HepG2 (cell line): ENCODE results near the gene SLC12A5. TPM values are rescaled to one million over a fixed set of nuclear protein-coding genes. Genes with fewer than 3 reads are reported as not detected.

Experiments
- AKAP8 ChIP-seq: sonication (generic); formaldehyde crosslinking; IDR thresholded peaks from 2 replicates; pipeline ENCODE4 v1.5.1; 2020; ENCODE audit warnings: mild to moderate bottlenecking, missing genetic modification reagents
- ARNT2 ChIP-seq: sonication (generic); formaldehyde crosslinking; IDR thresholded peaks from 2 replicates; pipeline ENCODE4 v1.8.0; 2022; ENCODE audit warnings: mild to moderate bottlenecking, low read depth, missing genetic modification reagents, moderate library complexity
- FOXO1 ChIP-seq: sonication (generic); formaldehyde crosslinking; IDR thresholded peaks from 2 replicates; pipeline ENCODE4 v1.4.0; 2020; ENCODE audit warnings: missing genetic modification reagents
- HMG20A ChIP-seq: IDR thresholded peaks from 2 replicates; pipeline ENCODE4 v1.6.1; 2016; ENCODE audit warnings: borderline replicate concordance
- HOXA7 ChIP-seq: sonication (generic); formaldehyde crosslinking; IDR thresholded peaks from 2 replicates; pipeline ENCODE4 v1.8.1; 2022; ENCODE audit warnings: mild to moderate bottlenecking, missing genetic modification reagents, moderate library complexity
- IKZF4 ChIP-seq: sonication (generic); formaldehyde crosslinking; IDR thresholded peaks from 2 replicates; pipeline ENCODE4 v1.5.1; 2020; ENCODE audit warnings: borderline replicate concordance, mild to moderate bottlenecking, low read depth, missing genetic modification reagents; ENCODE audit errors: not compliant biosample characterization
- JUN ChIP-seq: sonication (generic); formaldehyde crosslinking; IDR thresholded peaks from 2 replicates; pipeline ENCODE4 v1.4.0; 2020; ENCODE audit warnings: mild to moderate bottlenecking, missing genetic modification reagents
- MZF1 ChIP-seq: sonication (generic); formaldehyde crosslinking; IDR thresholded peaks from 2 replicates; pipeline ENCODE4 v1.8.1; 2023; ENCODE audit warnings: mild to moderate bottlenecking, missing genetic modification reagents, borderline replicate concordance
- RCOR2 ChIP-seq: IDR thresholded peaks from 2 replicates; pipeline ENCODE4 v1.6.1; 2016; ENCODE audit warnings: missing biosample characterization, missing genetic modification reagents
- REPIN1 ChIP-seq: sonication (generic); formaldehyde crosslinking; IDR thresholded peaks from 2 replicates; pipeline ENCODE4 v1.8.0; 2022; ENCODE audit warnings: missing genetic modification reagents, low read depth, mild to moderate bottlenecking, borderline replicate concordance
- SCMH1 ChIP-seq: sonication (generic); formaldehyde crosslinking; IDR thresholded peaks from 2 replicates; pipeline ENCODE4 v1.9.0; 2021; ENCODE audit warnings: missing genetic modification reagents, mild to moderate bottlenecking, borderline replicate concordance
- ZBTB3 ChIP-seq: sonication (generic); formaldehyde crosslinking; IDR thresholded peaks from 2 replicates; pipeline ENCODE4 v1.4.0; 2020; ENCODE audit warnings: low read depth, mild to moderate bottlenecking, moderate library complexity, missing genetic modification reagents, borderline replicate concordance
- ZBTB8A ChIP-seq: sonication (generic); formaldehyde crosslinking; IDR thresholded peaks from 2 replicates; pipeline ENCODE4 v1.4.0; 2020; ENCODE audit warnings: mild to moderate bottlenecking, low read depth, missing genetic modification reagents, borderline replicate concordance
- ZNF253 ChIP-seq: sonication (generic); formaldehyde crosslinking; IDR thresholded peaks from 2 replicates; pipeline ENCODE4 v1.8.0; 2022; ENCODE audit warnings: mild to moderate bottlenecking, missing genetic modification reagents, borderline replicate concordance
- ZNF382 ChIP-seq: sonication (generic); formaldehyde crosslinking; IDR thresholded peaks from 2 replicates; pipeline ENCODE4 v1.5.0; 2020; ENCODE audit warnings: missing genetic modification reagents, mild to moderate bottlenecking, borderline replicate concordance
- ZNF441 ChIP-seq: sonication (generic); formaldehyde crosslinking; IDR thresholded peaks from 2 replicates; pipeline ENCODE4 v1.7.0; 2021; ENCODE audit warnings: missing genetic modification reagents, borderline replicate concordance
- ZNF616 ChIP-seq: sonication (generic); formaldehyde crosslinking; IDR thresholded peaks from 2 replicates; pipeline ENCODE4 v1.5.0; 2020; ENCODE audit warnings: low read depth, mild to moderate bottlenecking, missing genetic modification reagents
- polyA plus RNA-seq, 8 experiments: library from polyadenylated mRNA; depleted of rRNA in 3 of 8; stranded (reverse) in 7 of 8; unstranded in 1 of 8; fragments of >200 nt; fragmentation: Illumina TruSeq in 4 of 8; extraction: Trizol in 4 of 8; gene quantifications; 2 replicates each; pipeline versions ENCODE4 v1.2.1 to v1.2.3, GENCODE V29; 2011 to 2016; ENCODE audit warnings: low read depth in 4 of 8, missing spikeins in 1 of 8, mixed read lengths in 1 of 8; ENCODE audit not compliant: insufficient read depth in 1 of 8
- total RNA-seq, 5 experiments: library from RNA; depleted of rRNA; stranded (reverse); fragments of >200 nt; fragmentation: Illumina TruSeq; extraction: Trizol; gene quantifications; 2 replicates each; pipeline ENCODE4 v1.2.3, GENCODE V29; 2016; ENCODE audit warnings: low read depth in 1 of 5
- TF ChIP-seq, protein P1 (sequence below): sonication (generic); formaldehyde crosslinking; conservative IDR thresholded peaks from 2 replicates; pipeline ENCODE4 v1.8.0; 2022; ENCODE audit warnings: low read depth, missing genetic modification reagents
- TF ChIP-seq, protein P2 (sequence below): sonication (generic); formaldehyde crosslinking; IDR thresholded peaks from 2 replicates; pipeline ENCODE4 v1.5.0; 2020; ENCODE audit warnings: mild to moderate bottlenecking, missing genetic modification reagents, borderline replicate concordance
- TF ChIP-seq, protein P3 (sequence below): sonication (generic); formaldehyde crosslinking; IDR thresholded peaks from 2 replicates; pipeline ENCODE4 v1.5.0; 2020; ENCODE audit warnings: mild to moderate bottlenecking, missing genetic modification reagents

The SLC12A5 gene
- total and polyA plus RNA-seq, 2 of the 13 experiments (the other 11 are each of a cell fraction or from before 2014, with no cell fraction given): 4.3 to 5.4 TPM

DNA sequence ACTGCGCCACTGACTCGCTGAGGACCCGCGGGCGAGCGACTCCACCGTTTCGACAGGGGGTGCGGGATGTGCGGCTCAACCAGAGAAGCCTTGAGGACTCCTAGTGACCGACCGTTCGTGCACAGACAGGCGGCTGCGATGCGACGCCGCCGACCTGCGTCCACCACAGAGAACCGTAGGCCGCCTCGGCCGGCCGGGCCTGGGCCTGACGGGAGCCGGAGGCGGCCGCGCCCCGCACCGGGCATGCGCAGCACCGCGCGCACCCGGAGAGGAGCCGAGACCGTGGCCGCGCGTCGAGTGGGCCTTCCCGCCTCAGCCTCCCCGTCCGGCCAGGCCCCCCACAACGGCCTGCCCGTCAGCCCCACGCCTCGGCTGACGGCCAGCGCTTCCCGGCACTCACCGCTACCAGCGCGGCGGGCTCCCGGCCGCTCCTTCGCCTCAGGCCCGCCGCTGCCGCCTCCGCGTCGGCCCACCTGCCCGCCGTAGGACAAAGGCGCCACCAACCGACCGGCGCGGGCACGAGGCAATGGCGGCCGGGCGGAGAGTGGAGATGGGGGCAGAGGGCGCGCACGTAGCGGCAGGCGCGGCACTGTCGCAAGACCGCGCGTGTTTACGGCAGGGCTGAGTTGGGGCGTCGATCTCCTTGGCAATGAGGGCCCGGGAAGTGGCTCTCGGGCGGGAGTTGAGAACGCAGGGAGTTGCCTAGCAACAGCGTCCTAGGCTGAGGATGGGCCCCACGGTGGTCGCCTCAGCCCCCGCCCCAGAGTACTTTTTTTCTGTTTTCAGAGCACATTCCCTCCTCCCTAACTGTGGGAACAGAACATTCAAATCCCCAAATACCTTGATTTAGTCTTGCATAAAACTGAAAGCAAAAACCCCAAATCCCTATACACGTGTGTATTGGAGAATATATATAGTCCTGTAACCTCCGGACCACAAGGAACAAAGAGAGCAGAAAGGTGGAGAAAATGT, 60.7 kb downstream of the SLC12A5 start, which contains the start of gene NCOA5 (continued):
- TF ChIP-seq FOXO1 (CRISPR knock-in tag) (peak; percentile 98), ZBTB3 (peak; percentile 75; the same call in 1 of the 2 replicates), ZNF253 (CRISPR knock-in tag) (peak; percentile 94; the same call in 1 of the 2 replicates), REPIN1 (peak; percentile 99), HMG20A (CRISPR knock-in tag) (no peak), ZNF382 (CRISPR knock-in tag) (no peak), MZF1 (CRISPR knock-in tag) (peak; percentile 10; the same call in 1 of the 2 replicates), ZBTB8A (CRISPR knock-in tag) (no peak), ZNF616 (peak; percentile 95), JUN (no peak; the same call in 1 of the 2 replicates), SCMH1 (no peak), ARNT2 (CRISPR knock-in tag) (peak; percentile 98), AKAP8 (peak; percentile 86), IKZF4 (CRISPR knock-in tag) (peak; percentile 99), HOXA7 (CRISPR knock-in tag) (no peak), ZNF441 (CRISPR knock-in tag) (peak; percentile 88), RCOR2 (CRISPR knock-in tag) (no peak)
- TF ChIP-seq, protein P1, sequence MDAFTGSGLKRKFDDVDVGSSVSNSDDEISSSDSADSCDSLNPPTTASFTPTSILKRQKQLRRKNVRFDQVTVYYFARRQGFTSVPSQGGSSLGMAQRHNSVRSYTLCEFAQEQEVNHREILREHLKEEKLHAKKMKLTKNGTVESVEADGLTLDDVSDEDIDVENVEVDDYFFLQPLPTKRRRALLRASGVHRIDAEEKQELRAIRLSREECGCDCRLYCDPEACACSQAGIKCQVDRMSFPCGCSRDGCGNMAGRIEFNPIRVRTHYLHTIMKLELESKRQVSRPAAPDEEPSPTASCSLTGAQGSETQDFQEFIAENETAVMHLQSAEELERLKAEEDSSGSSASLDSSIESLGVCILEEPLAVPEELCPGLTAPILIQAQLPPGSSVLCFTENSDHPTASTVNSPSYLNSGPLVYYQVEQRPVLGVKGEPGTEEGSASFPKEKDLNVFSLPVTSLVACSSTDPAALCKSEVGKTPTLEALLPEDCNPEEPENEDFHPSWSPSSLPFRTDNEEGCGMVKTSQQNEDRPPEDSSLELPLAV (CRISPR knock-in tag): 0 out of 2 replicates have a peak, but pooled peaks have one; percentile 11
- TF ChIP-seq, protein P2, sequence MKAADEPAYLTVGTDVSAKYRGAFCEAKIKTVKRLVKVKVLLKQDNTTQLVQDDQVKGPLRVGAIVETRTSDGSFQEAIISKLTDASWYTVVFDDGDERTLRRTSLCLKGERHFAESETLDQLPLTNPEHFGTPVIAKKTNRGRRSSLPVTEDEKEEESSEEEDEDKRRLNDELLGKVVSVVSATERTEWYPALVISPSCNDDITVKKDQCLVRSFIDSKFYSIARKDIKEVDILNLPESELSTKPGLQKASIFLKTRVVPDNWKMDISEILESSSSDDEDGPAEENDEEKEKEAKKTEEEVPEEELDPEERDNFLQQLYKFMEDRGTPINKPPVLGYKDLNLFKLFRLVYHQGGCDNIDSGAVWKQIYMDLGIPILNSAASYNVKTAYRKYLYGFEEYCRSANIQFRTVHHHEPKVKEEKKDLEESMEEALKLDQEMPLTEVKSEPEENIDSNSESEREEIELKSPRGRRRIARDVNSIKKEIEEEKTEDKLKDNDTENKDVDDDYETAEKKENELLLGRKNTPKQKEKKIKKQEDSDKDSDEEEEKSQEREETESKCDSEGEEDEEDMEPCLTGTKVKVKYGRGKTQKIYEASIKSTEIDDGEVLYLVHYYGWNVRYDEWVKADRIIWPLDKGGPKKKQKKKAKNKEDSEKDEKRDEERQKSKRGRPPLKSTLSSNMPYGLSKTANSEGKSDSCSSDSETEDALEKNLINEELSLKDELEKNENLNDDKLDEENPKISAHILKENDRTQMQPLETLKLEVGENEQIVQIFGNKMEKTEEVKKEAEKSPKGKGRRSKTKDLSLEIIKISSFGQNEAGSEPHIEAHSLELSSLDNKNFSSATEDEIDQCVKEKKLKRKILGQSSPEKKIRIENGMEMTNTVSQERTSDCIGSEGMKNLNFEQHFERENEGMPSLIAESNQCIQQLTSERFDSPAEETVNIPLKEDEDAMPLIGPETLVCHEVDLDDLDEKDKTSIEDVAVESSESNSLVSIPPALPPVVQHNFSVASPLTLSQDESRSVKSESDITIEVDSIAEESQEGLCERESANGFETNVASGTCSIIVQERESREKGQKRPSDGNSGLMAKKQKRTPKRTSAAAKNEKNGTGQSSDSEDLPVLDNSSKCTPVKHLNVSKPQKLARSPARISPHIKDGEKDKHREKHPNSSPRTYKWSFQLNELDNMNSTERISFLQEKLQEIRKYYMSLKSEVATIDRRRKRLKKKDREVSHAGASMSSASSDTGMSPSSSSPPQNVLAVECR (CRISPR knock-in tag): peak; percentile 96
- TF ChIP-seq, protein P3, sequence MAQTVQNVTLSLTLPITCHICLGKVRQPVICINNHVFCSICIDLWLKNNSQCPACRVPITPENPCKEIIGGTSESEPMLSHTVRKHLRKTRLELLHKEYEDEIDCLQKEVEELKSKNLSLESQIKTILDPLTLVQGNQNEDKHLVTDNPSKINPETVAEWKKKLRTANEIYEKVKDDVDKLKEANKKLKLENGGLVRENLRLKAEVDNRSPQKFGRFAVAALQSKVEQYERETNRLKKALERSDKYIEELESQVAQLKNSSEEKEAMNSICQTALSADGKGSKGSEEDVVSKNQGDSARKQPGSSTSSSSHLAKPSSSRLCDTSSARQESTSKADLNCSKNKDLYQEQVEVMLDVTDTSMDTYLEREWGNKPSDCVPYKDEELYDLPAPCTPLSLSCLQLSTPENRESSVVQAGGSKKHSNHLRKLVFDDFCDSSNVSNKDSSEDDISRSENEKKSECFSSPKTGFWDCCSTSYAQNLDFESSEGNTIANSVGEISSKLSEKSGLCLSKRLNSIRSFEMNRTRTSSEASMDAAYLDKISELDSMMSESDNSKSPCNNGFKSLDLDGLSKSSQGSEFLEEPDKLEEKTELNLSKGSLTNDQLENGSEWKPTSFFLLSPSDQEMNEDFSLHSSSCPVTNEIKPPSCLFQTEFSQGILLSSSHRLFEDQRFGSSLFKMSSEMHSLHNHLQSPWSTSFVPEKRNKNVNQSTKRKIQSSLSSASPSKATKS (CRISPR knock-in tag): no peak; the same call in 1 of the 2 replicates
